Measurements from ENCODE around the gene CEP41. TPM values are rescaled to one million over a fixed set of nuclear protein-coding genes. Genes with fewer than 3 reads are reported as not detected.
A peak's percentile ranks its signal among the peaks of the same experiment; 100 is the strongest.
"Not testable (repeated sequence)": the region's sequence is repeated elsewhere in the genome, so short reads cannot be mapped to it uniquely, and the experiment has no call there.

CEP41 gene
- total RNA-seq, 1 experiment from 2014 or later = not detected

DNA sequence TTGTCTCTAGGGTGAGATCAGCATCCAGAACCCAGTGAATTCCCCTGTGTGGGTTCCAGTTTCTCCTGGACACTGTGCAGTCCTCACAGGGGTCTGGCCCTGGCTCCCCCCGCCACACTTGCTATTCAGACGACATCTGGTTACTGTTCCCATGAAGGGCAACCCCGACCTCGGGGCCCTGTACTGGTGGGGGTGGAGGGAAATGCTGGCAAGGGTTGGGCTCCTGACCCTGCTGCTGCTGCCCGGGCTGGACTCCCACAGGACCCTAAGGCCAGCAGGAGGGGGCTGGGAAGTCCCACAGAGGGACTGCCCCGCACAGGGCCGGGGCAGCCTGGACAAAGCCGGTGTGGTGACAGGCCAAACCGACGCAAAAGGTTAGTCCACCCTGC is 61.3 kb downstream of the CEP41 start:
- in situ Hi-C loops (cut with HindIII; ENCODE audit: low sequenced_read_pairs) = no loop called here
- no peak for DNase-seq (ENCODE audit: low spot score)

DNA sequence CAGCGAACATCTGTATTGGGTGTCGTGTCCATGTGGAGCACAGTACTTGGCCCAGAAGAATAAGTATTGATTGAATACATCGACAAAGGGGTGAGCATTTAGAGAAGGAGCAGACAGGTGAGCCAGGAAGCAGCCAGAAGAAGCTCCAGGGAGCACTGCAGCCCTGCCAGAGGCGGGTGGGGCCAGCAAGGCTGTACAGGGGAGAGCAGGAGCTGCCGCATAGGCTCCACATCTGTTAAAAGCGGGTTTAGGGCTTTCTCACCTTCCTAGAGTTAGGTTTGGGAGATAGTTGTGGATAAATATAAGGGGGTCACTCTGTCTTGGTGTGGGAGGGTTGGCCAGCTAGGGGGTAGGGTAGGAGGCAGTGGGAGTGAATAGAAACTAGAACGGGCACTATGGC is 61.8 kb downstream of the CEP41 start:
- DNase-seq (ENCODE audit: low spot score) = no peak
- in situ Hi-C loops (cut with HindIII; ENCODE audit: low sequenced_read_pairs) = no loop called here

DNA sequence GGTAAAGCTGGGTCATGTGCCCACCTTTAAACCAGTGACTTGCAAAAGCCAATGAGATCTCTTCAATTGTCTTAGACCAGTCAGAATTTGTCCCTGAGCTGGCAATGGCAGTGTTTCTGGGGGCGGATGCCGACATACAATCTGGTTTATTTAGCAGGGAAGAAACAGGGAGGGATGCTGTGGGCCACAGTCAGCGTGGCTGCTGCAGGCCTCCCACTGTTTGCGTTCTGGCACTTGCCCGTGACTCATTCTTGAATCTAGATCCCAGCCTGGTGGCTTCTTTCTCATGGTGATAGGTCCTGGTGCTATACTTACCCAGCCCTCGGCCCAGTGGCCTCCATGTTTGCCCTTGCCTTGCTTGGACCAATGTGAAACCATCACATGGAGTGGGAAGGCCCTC is 63.6 kb downstream of the CEP41 start:
- in situ Hi-C loops (cut with HindIII; ENCODE audit: low sequenced_read_pairs) = no loop called here
- no peak for DNase-seq (ENCODE audit: low spot score)

DNA sequence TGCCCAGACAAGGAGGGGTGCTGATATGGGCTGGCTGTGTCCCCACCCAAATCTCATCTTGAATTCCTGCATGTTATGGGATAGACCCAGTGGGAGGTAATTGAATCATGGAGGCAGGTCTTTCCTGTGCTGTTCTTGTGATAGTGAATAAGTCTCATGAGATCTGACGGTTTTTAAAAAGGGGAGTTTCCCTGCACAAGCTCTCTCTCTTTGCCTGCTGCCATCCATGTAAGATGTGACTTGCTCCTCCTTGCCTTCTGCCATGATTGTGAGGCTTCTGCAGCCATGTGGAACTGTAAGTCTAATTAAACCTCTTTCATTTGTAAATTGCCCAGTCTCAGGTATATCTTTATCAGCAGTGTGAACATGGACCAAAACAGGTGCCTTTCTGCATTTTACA is 64.4 kb downstream of the CEP41 start:
- DNase-seq (ENCODE audit: low spot score) = not testable (repeated sequence)

DNA sequence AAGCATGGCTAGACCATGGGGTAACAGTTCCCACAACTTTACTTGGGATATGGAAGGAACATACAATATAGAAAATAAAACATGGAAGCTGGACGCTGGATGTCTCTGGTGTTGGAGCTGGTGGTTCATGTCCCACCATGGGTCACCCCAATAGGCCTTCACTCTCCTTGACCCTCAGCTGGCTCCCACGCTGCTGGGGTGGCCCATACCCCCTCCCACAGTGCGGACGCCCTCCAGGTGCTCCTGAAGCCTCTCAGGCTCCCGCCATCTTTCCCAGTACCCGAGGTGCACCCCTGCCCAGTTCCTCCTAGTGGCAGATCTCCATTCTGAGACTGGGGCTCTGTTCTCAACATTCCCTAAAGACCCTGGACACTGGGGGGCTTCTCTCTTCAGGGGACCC is 66.3 kb downstream of the CEP41 start:
- no peak for DNase-seq (ENCODE audit: low spot score)
- in situ Hi-C loops (cut with HindIII; ENCODE audit: low sequenced_read_pairs) = no loop called here

More for the DNA sequence above, 64.4 kb downstream of the CEP41 start:
- in situ Hi-C loops (cut with HindIII; ENCODE audit: low sequenced_read_pairs) = not testable (repeated sequence)

DNA sequence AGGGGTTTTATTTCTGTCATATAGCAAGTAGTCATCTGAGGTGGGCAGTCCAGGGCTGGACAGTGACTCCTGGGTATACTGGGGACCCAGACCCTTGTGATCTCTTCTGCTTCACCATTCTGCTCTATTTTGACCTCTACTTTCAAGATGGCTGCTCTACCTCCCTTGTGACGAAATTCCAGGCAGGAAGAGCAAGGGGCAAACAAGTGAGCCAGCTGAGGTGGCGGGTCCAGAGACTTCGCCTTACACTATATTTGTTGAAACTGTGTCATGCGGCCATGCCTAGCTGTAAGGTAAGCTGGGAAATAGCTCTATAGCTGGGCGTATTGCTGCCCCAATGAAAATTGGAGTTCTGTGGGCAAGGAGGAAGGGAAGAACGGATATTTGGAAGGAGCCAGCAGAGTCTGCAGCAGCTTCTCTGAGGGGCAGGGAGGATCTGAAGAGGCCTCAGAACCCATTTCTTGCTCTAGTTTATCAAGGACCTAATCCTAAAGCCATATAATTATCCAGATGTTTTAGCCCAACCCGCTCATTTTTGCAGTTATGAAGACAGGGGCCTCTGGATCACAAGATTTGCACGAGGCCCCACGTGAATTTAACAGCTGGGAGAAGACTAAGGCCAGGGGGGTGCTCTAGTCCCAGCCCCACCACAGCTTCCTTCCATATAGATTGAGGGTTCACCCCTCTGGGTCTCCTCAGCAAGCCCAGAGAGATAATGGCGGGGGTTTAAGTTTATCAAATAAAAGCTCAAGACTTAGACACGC is 68.2 kb downstream of the CEP41 start:
- in situ Hi-C loops (cut with HindIII; ENCODE audit: low sequenced_read_pairs) = no loop called here
- no peak for DNase-seq (ENCODE audit: low spot score)

DNA sequence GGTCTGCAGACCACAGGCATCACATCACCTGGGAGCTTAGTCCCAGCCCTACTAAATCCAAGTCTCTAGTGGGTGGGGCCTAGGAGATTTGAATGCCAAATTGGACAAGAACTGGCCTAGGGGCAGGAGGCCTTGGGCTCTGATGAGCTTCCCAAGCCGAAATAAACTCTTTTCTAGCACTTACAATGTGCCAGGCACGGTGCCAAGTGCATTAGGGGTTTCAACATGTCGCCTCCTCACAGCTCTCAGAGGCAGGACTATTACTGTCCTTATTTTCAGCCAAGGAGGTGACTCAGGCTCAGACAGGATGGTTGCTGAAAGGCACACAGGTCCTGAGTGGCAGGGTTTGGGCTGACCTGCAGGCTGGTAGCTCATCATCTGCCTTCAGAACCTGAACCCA is 69.8 kb downstream of the CEP41 start:
- DNase-seq (ENCODE audit: low spot score) = no peak
- in situ Hi-C loops (cut with HindIII; ENCODE audit: low sequenced_read_pairs) = no loop called here

DNA sequence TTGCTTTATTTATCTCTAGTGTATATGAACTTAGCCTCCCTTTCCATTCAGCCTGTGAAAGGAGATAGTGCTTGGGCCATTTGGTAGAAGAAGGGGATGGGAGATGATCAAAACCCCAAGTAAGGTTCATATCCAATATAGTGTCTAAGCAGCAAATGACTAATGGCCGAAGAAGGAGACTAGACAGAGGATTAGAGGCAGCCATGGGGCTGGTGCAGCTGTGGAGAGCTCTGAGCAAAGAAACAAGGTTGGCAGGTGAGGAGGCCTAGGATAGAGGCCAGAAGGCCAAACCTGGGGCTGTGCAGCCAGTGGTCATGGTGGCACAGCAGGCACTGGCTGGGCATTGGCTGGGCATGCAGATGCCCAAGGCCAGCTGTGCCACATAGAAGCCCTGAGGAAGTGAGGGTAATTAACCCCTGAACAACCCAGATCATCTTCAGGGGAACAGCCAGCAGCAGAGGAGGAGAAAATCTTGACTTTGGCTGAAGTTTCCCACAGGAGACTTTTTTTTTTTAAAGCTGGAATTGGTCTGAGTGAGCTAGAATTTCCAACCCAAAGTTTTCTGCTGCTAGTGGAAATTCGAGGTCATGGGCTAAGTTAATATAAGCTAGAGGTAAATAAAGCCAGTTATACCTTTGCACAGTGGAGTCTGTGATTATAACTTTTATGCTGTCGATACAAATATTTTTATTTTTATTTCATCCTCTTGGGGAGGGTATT is 70.8 kb downstream of the CEP41 start:
- in situ Hi-C loops (cut with HindIII; ENCODE audit: low sequenced_read_pairs) = no loop called here
- DNase-seq (ENCODE audit: low spot score) = no peak

DNA sequence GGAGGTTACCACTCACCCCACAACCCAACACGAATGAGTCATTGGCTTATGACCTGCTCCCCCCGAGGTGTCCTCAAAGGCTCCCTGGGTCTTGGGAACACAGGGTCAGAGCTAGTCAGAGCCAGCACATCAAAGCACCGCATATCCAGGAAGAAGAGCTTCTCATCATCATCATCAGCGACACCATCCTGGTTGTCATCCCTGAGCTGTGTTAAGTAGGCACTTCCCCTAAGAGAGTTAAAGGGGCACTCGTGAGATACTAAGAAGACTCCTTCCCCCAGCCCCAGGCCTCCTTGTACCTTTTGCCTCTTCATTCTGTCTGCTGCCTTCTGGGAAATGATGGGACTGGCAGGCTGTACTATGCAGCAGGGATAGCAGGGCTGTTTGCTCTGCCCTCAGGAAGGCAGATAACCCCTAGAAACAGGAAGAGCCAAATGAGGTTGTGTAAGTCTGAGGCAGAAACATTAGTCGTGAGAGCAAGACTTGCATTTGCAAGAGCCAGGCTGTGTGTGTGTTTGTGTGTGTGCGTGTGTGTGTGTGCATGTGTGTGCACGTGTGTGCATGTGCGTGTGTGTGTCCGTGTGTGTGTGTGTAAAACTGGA is 71.6 kb downstream of the CEP41 start:
- no peak for DNase-seq (ENCODE audit: low spot score)
- in situ Hi-C loops (cut with HindIII; ENCODE audit: low sequenced_read_pairs) = no loop called here

DNA sequence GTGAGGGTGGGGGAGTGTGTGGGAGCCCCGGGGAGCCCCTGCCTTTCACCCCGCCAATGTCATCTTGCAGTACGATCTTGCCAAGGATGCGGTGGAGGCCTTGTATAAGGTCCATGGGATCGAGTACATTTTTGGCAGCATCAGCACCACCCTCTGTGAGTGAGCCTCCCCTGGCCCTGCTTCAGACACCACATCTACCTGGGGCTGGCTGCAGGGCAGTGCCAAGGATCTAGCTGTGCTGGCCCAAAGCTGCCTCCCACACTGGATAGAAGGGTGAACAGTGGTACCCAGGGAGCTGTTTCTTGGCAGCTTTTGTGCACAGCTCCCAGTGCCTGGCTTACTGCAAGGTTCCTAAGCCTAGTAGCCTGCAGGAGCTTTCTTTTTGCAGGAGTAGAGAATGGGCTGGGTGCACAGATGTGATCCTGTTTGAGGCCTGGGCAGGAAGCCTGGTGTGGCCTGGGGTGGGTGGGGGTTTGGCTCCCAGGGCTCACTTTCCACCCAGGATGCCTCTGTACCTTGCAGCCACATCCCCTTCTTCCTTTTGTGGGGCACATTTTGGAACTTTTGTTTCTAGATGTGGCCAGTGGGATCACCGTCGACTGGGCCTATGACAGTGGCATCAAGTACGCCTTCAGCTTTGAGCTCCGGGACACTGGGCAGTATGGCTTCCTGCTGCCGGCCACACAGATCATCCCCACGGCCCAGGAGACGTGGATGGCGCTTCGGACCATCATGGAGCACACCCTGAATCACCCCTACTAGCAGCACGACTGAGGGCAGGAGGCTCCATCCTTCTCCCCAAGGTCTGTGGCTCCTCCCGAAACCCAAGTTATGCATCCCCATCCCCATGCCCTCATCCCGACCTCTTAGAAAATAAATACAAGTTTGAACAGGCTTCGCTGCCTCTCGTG is 72.7 kb downstream of the CEP41 start:
- in situ Hi-C loops (cut with HindIII; ENCODE audit: low sequenced_read_pairs) = no loop called here
- DNase-seq (ENCODE audit: low spot score) = no peak

DNA sequence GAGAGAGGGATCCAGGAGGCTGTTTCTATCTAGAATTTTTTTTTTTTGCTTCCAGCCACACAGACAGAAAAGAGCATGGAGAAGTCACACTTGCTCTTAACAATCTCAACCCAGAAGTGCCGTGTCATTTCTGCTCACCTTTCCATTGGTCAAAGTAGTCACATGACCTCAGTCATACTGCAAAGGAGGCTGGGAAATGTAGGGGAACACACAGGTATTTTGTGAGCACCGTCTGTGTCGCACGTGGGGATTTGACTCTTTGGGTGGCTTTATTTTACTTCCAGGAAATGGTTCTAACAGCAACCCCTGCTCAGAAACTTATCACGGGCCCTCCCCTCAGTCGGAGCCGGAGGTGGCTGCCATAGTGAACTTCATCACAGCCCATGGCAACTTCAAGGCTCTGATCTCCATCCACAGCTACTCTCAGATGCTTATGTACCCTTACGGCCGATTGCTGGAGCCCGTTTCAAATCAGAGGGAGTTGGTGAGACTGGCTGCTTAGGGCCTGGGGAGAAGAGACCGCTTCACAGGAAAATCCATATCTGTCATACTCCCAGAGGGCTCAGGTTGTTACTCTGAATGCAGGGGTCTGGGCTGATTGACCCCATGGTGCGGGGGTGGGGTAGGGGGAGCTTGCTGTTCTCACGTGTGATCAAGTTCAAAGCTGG is 73.6 kb downstream of the CEP41 start:
- in situ Hi-C loops (cut with HindIII; ENCODE audit: low sequenced_read_pairs) = no loop called here

DNA sequence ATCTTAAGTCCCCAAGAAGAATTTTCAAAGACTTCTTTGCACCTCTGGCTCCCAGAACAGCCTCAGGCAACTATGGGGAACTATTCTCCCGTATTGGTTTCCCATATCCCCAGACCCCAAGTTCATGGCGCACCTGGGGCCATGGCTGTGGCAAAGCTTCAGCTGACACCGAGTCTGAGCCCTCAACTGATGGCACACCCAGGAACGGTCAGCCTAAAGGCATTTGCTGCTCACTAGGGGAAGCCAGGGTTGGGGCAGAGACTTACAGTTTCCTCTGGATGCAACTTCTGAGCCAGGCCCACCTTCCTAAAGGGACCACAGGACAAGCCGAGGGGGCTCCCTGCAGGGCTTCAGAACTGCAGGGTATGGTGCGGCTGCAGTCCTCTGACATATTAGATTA is 74.3 kb downstream of the CEP41 start:
- no peak for DNase-seq (ENCODE audit: low spot score)
- in situ Hi-C loops (cut with HindIII; ENCODE audit: low sequenced_read_pairs) = no loop called here

More for the DNA sequence above, 73.6 kb downstream of the CEP41 start:
- no peak for DNase-seq (ENCODE audit: low spot score)

DNA sequence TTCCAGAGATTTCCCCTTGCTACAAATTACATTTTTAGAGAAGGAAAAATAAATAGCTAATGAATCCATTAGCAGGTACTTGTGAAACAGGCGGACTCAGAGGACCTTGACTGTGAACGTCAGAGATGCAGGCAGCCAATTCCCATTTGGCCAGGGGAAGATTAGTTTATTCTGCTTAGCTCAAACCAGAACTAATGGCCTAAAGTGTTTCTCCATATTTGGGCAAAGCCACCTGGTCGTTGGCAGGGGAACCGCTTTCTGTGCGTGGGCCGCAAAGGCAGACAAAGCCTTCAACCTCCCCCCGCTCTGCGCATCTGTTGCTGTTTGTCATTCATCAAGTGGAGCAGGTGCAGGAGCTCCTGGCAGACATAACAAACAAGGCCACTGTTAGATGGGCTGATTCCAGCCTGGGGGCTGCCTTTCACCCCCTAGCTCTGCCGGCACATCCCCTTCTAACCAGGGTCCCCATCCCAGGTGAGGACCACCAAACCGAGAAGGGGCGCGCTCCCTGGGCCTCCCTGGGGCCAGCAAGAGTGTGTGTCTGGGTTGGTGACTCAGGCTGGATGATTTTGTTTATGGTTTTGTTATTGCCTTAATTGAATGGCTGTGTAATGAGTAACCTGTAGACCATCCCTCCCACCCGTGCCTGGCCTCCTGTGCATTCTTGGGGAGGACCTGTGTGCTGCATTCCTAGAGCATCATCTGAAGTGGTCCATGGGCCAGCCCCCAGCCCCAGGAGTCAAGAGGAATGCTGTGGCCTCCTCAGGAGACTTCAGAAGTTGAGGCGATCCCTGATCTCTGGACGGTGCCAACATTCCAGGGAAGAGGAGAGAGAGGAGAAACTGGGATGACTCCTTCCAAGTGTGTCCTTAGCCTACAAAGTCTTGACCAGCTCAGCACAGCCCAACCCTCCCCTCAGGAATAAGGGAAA is 75.0 kb downstream of the CEP41 start:
- in situ Hi-C loops (cut with HindIII; ENCODE audit: low sequenced_read_pairs) = no loop called here

DNA sequence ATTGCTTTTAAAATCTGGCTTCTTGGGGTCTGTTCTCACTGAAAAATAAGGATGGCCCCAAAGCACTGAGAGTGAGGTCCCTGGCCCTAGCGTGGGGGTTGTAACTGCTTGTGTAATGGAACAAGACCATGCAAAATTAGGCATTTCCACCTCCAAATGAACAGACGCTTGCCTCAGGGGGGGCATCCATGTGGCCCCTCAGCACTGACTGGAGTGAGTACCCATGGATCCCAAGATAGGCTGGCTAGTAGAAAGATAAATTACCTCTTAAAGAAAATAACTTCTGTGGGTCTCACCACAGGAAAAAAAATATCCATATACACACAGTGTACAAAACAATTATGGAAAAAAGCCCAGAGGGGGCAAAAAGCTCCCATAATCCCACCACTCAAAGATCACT is 75.7 kb downstream of the CEP41 start:
- no peak for DNase-seq (ENCODE audit: low spot score)
- in situ Hi-C loops (cut with HindIII; ENCODE audit: low sequenced_read_pairs) = no loop called here

More for the DNA sequence above, 75.0 kb downstream of the CEP41 start:
- DNase-seq (ENCODE audit: low spot score) = peak; percentile 75

DNA sequence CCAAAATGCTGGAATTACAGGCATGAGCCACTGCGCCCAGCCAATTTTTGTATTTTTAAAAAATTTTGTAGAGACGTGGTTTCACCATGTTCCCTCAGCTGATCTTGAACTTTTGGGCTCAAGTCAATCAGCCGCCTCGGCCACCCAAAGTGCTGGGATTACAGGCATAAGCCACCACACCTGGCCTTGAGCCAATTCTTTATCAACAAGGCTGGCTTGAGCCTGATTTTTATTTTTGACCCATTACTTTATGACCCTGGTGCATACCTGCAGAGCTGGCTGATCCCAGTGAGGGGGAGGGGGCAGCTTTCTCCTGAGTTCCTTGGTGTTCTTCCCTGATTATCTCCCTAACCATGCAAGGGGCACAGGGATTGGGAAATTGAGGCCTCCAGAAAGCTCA is 76.4 kb downstream of the CEP41 start:
- in situ Hi-C loops (cut with HindIII; ENCODE audit: low sequenced_read_pairs) = no loop called here
- no peak for DNase-seq (ENCODE audit: low spot score)

DNA sequence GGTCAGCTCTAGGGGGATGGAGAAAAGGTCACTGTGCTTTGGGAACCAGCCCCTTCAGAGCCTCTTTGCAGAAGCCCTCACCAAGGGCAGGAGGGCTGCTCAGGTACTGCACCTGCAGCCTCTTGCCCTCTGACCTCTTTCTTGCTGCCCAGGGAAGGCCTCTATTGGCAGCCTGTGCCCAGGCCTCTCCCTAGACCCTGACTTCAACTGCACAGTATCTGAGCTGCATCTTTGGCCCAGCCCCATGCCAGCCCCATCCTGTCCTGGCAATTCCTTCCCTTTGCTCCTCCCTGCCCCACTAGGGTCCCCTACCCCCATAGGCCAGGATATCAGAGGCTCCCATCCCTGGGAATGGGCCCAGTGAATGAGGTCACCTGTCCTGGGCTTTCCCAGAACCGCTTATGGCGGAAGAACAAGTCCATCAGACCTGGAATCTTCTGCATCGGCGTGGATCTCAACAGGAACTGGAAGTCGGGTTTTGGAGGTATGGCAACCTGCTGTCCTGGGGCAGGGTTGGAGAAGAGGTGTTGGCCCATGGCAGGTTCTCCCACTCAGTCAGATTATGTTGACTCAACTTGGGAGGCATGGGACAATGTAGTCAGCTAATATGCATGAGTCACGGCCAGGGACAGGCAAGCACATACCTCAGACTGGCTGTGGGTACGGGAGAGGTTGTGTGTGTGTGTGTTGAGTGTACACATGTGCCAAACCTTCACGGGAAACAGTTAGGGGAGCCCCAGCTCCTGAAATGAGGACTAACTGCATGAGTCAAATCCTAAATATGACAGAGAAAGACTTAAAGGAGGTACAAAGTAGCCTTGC is 77.6 kb downstream of the CEP41 start:
- DNase-seq (ENCODE audit: low spot score) = no peak
- in situ Hi-C loops (cut with HindIII; ENCODE audit: low sequenced_read_pairs) = no loop called here

DNA sequence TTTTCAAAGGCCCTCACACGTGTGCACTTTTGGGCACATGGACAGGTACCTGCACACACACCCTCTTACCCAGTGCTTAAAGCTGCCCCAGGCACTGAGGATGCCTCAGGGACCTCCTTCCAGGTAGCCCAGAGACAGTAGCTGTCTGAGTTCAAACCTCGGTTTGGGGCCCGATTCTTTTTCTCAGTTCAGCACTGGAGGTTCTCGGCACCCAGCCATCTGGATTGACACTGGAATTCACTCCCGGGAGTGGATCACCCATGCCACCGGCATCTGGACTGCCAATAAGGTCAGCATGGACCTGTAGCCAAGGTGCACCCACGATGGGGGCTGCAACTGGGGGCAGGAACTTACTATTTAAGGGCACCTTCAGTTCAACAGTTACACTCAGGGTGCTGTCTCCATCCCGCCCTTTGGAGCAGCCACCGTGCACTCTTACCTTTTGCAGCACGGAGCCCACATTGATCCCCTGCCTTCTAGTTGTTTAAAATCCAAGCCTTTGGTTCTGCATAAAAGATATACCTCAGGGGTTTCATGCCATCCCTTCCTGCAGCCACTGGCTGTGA is 78.5 kb downstream of the CEP41 start:
- in situ Hi-C loops (cut with HindIII; ENCODE audit: low sequenced_read_pairs) = no loop called here
- no peak for DNase-seq (ENCODE audit: low spot score)
